ENCODE measurements around the gene AGXT2.

The AGXT2 gene, protein sequence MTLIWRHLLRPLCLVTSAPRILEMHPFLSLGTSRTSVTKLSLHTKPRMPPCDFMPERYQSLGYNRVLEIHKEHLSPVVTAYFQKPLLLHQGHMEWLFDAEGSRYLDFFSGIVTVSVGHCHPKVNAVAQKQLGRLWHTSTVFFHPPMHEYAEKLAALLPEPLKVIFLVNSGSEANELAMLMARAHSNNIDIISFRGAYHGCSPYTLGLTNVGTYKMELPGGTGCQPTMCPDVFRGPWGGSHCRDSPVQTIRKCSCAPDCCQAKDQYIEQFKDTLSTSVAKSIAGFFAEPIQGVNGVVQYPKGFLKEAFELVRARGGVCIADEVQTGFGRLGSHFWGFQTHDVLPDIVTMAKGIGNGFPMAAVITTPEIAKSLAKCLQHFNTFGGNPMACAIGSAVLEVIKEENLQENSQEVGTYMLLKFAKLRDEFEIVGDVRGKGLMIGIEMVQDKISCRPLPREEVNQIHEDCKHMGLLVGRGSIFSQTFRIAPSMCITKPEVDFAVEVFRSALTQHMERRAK

DNA sequence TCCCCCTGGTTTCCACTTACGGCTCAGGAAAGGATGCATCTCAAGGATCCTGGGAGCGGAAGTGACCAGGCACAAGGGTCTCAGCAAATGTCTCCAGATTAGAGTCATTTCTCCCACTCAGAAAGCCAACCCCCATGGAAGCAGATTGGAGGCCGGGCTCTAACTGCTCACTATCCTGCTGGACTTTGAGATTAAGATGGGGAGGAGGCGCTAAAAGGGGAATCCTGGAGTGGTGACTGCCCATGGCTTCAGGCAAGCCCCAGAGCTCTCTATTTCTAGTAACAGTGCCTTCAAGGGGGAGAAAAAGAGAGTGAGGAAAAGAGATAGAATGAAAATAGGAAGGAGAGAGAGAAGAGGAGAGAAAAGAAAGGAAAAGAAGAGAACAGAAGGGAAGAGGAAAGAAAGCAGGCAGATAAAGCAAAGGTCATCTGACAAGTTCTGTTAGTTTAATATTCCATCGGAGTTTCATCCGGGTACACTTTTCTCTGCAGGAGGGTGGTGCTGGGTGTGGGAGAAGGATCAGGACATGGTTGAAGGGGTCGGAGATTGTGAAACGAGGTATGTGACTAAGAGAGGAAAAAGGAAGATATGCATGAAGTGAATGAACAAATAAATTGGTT is at the start of gene AGXT2:
TSS of gene AGXT2 (minus strand) at position 165 of the 620 bp plus-strand sequence. CDS start at position 108, 57 bp downstream.
- no peak for DNase-seq (ENCODE audit: low read depth)

GRCh38 chr5:35096932-35097331 is 49.2 kb upstream of the AGXT2 start:
- DNase-seq (ENCODE audit: low read depth) = no peak

- DNase-seq (ENCODE audit: low read depth) = no peak
Measured at GRCh38 chr5:35096216-35096615, 48.5 kb upstream of the AGXT2 start.

DNA sequence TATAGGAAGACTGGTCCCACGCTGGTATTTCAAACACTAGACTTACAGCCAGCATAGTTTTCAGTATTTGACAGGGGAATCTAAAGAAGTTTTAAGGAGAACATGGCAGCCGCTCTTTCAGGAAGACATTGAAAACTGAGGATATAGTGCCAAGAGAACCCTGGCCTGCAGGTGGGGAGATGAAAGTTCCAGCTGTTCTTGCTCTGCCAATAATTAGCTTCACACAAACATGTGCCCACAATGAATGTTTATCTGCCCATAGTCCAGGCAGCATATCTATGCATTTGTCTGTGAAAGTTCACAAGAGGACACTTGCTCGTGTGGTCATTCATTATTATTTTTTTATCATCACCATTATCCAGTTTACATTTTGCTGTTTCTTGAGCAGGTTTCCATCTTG is 47.6 kb upstream of the AGXT2 start:
- no peak for DNase-seq (ENCODE audit: low read depth)

- no peak for DNase-seq (ENCODE audit: low read depth)
Measured at GRCh38 chr5:35094948-35095347, 47.2 kb upstream of the AGXT2 start.

DNA sequence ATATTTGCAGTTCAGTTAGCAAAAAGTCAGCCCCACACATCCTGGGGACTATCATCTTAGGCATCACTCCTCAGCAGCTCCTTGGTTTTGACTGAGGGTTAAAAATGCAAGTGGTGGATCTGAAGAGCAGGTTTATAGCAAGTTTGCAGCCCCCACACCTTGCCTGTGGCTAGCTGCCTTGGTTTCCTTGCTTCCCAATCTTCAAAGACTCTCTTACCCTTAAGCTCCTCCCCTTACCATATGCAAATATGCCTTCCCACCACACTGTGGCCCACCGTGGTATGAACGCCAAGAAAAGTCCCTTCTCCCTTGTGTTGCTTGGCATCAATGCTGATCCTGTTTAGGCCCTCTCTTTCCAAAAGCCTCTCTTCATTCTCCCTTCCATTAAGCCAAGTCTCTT is 45.0 kb upstream of the AGXT2 start:
- no peak for DNase-seq (ENCODE audit: low read depth)

- DNase-seq (ENCODE audit: low read depth) = no peak
Measured at GRCh38 chr5:35091704-35092103, 44.0 kb upstream of the AGXT2 start.

GRCh38 chr5:35089334-35090314 is 41.9 kb upstream of the AGXT2 start:
- peak; percentile 6 for DNase-seq (ENCODE audit: low read depth)

DNA sequence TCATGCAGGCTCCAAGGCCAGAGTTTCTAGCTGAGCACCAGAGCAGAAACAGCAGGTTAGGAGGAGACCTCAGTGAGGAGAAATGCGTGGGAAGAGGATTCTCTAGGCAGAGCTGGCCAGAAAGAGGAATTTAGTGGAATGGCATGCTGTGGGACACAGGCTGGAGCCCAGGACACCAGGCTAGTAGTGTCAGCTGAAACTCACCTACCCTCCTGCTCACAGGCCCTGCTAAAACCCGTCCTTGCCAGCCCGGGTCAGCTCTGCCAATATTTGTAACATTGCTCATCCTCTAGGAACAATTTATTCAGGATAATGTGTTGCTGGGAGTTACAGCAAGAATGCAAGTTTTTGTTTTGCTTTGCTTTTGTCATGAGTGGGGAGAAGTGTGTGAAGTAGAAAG is 40.2 kb upstream of the AGXT2 start:
- DNase-seq (ENCODE audit: low read depth) = no peak

GRCh38 chr5:35083150-35083549 is 35.4 kb upstream of the AGXT2 start:
- DNase-seq (ENCODE audit: low read depth) = no peak

DNA sequence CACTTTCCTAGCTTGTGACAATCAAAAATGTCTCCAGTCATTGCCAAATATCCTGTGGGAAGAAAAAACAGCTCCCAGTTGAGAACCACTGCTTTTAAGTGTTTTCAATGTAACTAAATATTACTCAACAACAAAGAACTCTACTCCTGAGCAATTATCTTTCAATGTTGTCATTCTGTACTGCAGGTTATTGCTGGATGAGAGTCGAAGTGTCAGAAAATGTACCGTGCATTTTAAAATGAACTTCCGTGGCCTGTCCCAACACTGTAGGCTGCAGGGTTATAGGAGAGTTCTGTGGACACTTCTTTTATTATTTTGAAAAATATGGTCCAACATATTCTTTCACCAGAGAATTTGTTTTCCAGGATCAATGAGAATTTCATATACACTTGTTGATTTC is 34.8 kb upstream of the AGXT2 start:
- no peak for DNase-seq (ENCODE audit: low read depth)

- DNase-seq (ENCODE audit: low read depth) = no peak
Measured at GRCh38 chr5:35081134-35081533, 33.4 kb upstream of the AGXT2 start.

DNA sequence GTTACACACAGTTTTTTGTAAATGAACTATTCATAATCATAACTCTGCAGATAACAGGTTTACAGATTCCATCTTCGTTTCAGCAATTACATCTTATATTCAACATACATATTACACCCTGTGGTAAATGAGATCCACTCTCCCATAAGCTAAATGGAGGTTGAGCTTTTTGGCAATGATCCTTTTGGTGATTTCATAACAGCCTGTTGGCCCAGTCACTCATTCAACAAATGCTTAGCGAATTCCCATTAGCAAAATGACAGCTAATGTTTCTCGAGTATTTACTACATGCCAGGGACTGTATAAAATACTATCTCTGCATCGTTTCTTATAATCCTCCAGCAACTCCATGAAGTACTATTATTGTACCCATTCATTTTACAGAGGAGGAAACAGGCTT is 25.4 kb upstream of the AGXT2 start:
- no peak for DNase-seq (ENCODE audit: low read depth)

DNA sequence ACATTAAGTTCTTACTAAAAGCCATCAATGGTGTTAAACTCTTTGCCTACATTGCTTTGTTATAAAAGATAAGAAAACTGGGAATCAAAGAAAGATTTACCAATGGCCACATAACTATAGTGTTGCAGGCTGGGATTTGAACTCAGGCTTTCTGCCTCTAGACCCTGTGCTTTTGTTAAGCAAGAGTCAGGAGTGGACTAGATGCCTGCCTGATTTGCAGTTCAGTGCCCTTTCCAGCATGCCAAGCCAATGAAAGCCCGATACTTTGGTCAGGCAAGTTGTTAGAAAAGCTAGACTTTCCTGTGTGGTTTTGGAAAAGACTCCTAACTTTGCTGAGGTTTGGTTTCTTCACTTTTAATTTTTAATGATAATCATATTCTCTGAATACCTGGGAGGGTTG is 21.4 kb upstream of the AGXT2 start:
- no peak for DNase-seq (ENCODE audit: low read depth)

- no peak for DNase-seq (ENCODE audit: low read depth)
Measured at GRCh38 chr5:35067985-35068384, 20.2 kb upstream of the AGXT2 start.

DNA sequence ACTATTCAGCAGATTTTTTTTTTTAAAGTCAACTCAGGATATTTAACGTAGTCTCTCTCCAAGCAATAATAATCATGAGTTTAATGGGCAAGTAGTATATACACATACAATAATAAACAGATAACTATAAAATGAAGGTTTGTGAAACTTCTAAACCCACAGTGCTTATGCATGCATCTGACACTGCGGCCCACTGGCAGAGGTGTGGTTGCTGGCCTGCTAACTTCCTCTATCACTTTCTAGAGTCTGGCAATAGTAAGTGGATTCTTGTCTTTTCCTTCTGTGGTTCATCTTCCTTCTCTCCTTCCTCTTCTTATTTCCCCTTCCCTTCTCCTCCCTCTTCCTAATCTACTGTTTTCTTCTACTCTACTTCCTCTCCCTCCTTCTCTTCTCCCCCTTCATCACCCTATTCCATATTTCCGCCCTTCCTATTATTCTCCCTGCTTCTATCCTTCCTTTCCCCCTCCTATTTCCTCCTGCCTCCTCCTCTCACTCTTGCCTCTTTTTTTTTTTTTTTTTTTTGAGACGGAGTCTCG is 18.6 kb upstream of the AGXT2 start:
- no peak for DNase-seq (ENCODE audit: low read depth)

DNA sequence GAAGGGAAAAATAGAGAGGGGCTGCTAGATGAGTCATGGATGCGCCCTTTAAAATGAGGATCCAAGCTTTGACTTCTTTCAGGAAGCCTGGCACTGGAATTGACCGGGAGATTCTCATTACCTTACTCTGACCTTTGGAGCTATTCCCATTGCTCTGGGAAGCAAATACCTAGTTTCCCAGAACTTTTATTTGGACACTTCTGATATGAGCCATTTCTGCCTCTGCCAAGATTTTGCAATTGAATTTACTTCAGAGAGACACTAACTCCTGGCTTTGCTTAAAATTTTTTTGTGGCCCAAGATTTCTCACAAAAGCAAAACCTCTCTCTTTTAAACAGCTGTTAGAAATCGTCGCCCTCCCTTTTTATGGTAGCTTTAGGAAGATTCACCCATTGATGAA is 15.7 kb upstream of the AGXT2 start:
- DNase-seq (ENCODE audit: low read depth) = no peak

- DNase-seq (ENCODE audit: low read depth) = no peak
Measured at GRCh38 chr5:35061211-35061770, 13.5 kb upstream of the AGXT2 start.

DNA sequence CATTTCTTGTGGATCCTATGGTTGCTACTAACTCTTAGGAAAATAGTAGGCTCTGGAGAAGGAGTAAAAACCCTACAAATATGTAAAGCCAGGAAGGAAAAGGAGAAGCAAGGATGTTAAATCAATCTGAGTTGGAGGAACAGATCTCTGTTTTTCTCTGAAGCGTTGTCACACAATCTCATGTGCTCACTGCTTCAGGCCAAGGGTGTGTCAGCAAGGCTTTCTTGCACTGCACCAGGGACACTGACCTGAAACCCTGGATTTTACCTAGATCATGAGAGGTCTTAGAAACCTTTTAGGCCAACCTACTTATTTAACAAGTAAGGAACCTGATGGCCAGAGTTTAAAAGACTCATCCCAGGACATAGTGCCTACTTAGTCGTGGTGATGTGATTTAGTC is 12.5 kb upstream of the AGXT2 start:
- no peak for DNase-seq (ENCODE audit: low read depth)

- DNase-seq (ENCODE audit: low read depth) = no peak
Measured at GRCh38 chr5:35059251-35059650, 11.5 kb upstream of the AGXT2 start.

- no peak for DNase-seq (ENCODE audit: low read depth)
Measured at GRCh38 chr5:35058374-35058788, 10.6 kb upstream of the AGXT2 start.

- DNase-seq (ENCODE audit: low read depth) = no peak
Measured at GRCh38 chr5:35056686-35057085, 8.9 kb upstream of the AGXT2 start.

Measured in stimulated activated CD8-positive, alpha-beta memory T cell treated with anti-CD3 and anti-CD28 coated beads, Interleukin-15, amount 100 ng/mL, for 24 hours (primary cell).